KMS-11 (cell line): Measurements from ENCODE around the gene C16orf74.

ENCODE experiments used
- H2AFZ ChIP-seq: fragments of 200-600 bp; sonication (generic); 2 replicates; pipeline ENCODE4 v1.6.1; 2016; ENCODE audit warnings: antibody characterized with exemption, mixed run types, low read depth
- H3K27ac ChIP-seq: fragments of 200-600 bp; sonication (generic); 2 replicates; pipeline ENCODE4 v1.6.1; 2016; ENCODE audit warnings: mild to moderate bottlenecking, mixed run types
- H3K27me3 ChIP-seq: fragments of 200-600 bp; sonication (generic); 2 replicates; pipeline ENCODE4 v1.6.1; 2017; ENCODE audit warnings: mild to moderate bottlenecking, low read depth, mixed run types, moderate library complexity; ENCODE audit not compliant: insufficient read depth
- H3K36me3 ChIP-seq: fragments of 200-600 bp; sonication (generic); 2 replicates; pipeline ENCODE4 v1.6.1; 2017; ENCODE audit warnings: mild to moderate bottlenecking, mixed run types; ENCODE audit not compliant: insufficient read depth
- H3K4me1 ChIP-seq: fragments of 200-600 bp; sonication (generic); 2 replicates; pipeline ENCODE4 v1.6.1; 2016; ENCODE audit warnings: mild to moderate bottlenecking, low read depth, mixed run types; ENCODE audit not compliant: poor library complexity, severe bottlenecking
- H3K4me2 ChIP-seq: fragments of 200-600 bp; sonication (generic); 2 replicates; pipeline ENCODE4 v1.7.0; 2016; ENCODE audit warnings: mild to moderate bottlenecking, mixed run types
- H3K4me3 ChIP-seq: fragments of 200-600 bp; sonication (generic); IDR thresholded peaks from 2 replicates; pipeline ENCODE4 v1.6.1; 2017; ENCODE audit warnings: low read depth, low read length, mixed read lengths; ENCODE audit not compliant: insufficient read depth
- H3K79me2 ChIP-seq: fragments of 200-600 bp; sonication (generic); 2 replicates; pipeline ENCODE4 v1.6.1; 2016; ENCODE audit warnings: low read depth, mixed run types; ENCODE audit not compliant: insufficient read depth
- H3K9ac ChIP-seq: fragments of 200-600 bp; sonication (generic); 2 replicates; pipeline ENCODE4 v1.6.1; 2016; ENCODE audit warnings: mild to moderate bottlenecking, mixed run types
- H4K20me1 ChIP-seq: fragments of 200-600 bp; sonication (generic); 2 replicates; pipeline ENCODE4 v1.6.1; 2016; ENCODE audit warnings: mild to moderate bottlenecking, mixed run types; ENCODE audit not compliant: insufficient read depth
- TF ChIP-seq, protein P1 (sequence below): fragments of 200-600 bp; sonication (generic); conservative IDR thresholded peaks from 2 replicates; pipeline ENCODE4 v1.6.1; 2017; ENCODE audit warnings: low read depth, mild to moderate bottlenecking, antibody characterized with exemption, low read length, moderate library complexity, mixed read lengths

C16orf74 gene

GRCh38 chr16:85750827-85751697 lies at the start of gene C16orf74:
TSS of gene C16orf74 (minus strand) at chr16:85751096. CDS start at chr16:85735217, 15,879 bp downstream.
- no peaks in the 10 kb centered on the region for H3K36me3 ChIP-seq
- H3K27ac ChIP-seq: no peak within 1 kb of the TSS
- H3K9ac ChIP-seq: no peak within 1 kb of the TSS
- no peaks in the 10 kb centered on the region for H4K20me1 ChIP-seq
- no peak within 1 kb of the TSS for H3K4me3 ChIP-seq
- peaks cover 7% of the 10 kb centered on the region for H3K4me1 ChIP-seq
- H3K27me3 ChIP-seq: peaks cover 77% of the 10 kb centered on the region
- TF ChIP-seq, protein P1, sequence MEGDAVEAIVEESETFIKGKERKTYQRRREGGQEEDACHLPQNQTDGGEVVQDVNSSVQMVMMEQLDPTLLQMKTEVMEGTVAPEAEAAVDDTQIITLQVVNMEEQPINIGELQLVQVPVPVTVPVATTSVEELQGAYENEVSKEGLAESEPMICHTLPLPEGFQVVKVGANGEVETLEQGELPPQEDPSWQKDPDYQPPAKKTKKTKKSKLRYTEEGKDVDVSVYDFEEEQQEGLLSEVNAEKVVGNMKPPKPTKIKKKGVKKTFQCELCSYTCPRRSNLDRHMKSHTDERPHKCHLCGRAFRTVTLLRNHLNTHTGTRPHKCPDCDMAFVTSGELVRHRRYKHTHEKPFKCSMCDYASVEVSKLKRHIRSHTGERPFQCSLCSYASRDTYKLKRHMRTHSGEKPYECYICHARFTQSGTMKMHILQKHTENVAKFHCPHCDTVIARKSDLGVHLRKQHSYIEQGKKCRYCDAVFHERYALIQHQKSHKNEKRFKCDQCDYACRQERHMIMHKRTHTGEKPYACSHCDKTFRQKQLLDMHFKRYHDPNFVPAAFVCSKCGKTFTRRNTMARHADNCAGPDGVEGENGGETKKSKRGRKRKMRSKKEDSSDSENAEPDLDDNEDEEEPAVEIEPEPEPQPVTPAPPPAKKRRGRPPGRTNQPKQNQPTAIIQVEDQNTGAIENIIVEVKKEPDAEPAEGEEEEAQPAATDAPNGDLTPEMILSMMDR: no peak
- H3K79me2 ChIP-seq: no peaks in the 10 kb centered on the region
- H2AFZ ChIP-seq: peak within 1 kb of the TSS; percentile 10; the same call in 1 of the 2 replicates
- H3K4me2 ChIP-seq: no peak within 1 kb of the TSS; the same call in 1 of the 2 replicates

- H3K27me3 ChIP-seq: no peaks in the 10 kb centered on the region
- H3K36me3 ChIP-seq: peaks cover 11% of the 10 kb centered on the region; the same call in 1 of the 2 replicates
- peak overlapping the region; percentile 50; the same call in 1 of the 2 replicates for H2AFZ ChIP-seq
- no peak overlapping the region for H3K4me3 ChIP-seq
- peak overlapping the region; percentile 96 for H3K9ac ChIP-seq
- H4K20me1 ChIP-seq: no peaks in the 10 kb centered on the region
- TF ChIP-seq, protein P1: no peak
- peak overlapping the region; percentile 85 for H3K27ac ChIP-seq
- H3K4me2 ChIP-seq: peak overlapping the region; percentile 86
- peaks cover 18% of the 10 kb centered on the region for H3K4me1 ChIP-seq
- peaks cover 68% of the 10 kb centered on the region for H3K79me2 ChIP-seq
Observed at GRCh38 chr16:85800321-85800669, 49.4 kb upstream of the C16orf74 start.

GRCh38 chr16:85799497-85800320 lies 48.8 kb upstream of the C16orf74 start, which contains the start of the genes COX4I1 and EMC8:
TSS of gene COX4I1 (plus strand) at chr16:85799695. CDS start at chr16:85801206, 1,511 bp downstream.
TSS of gene EMC8 (minus strand) at chr16:85799544. CDS start at chr16:85799295, 249 bp downstream.
- TF ChIP-seq, protein P1: no peak
- peaks cover 11% of the 10 kb centered on the region; the same call in 1 of the 2 replicates for H3K36me3 ChIP-seq

GRCh38 chr16:85798901-85799496 lies 48.1 kb upstream of the C16orf74 start:
- Histone ChIP-seq H3K79me2 (peaks cover 78% of the 10 kb centered on the region), H2AFZ (peak overlapping the region; percentile 50), H3K27ac (peak overlapping the region; percentile 85), H3K27me3 (no peaks in the 10 kb centered on the region), H3K4me2 (peak overlapping the region; percentile 98), H3K4me3 (no peak overlapping the region), H3K9ac (peak overlapping the region; percentile 96), H3K4me1 (peaks cover 18% of the 10 kb centered on the region), H4K20me1 (no peaks in the 10 kb centered on the region), H3K36me3 (peaks cover 11% of the 10 kb centered on the region; the same call in 1 of the 2 replicates)
- TF ChIP-seq, protein P1: no peak

More at GRCh38 chr16:85799497-85800320, 48.8 kb upstream of the C16orf74 start, which contains the start of the genes COX4I1 and EMC8:
- peak within 1 kb of the TSS; percentile 96 for H3K9ac ChIP-seq
- peak within 1 kb of the TSS; percentile 85 for H3K27ac ChIP-seq
- peaks cover 74% of the 10 kb centered on the region for H3K79me2 ChIP-seq
- H3K27me3 ChIP-seq: no peaks in the 10 kb centered on the region
- peak within 1 kb of the TSS; percentile 50 for H2AFZ ChIP-seq
- H3K4me2 ChIP-seq: peak within 1 kb of the TSS; percentile 98
- no peak within 1 kb of the TSS for H3K4me3 ChIP-seq
- H4K20me1 ChIP-seq: no peaks in the 10 kb centered on the region
- H3K4me1 ChIP-seq: peaks cover 18% of the 10 kb centered on the region
